Naive B cell (primary cell): Measurements from ENCODE around the gene SNTA1. TPM values are rescaled to one million over a fixed set of nuclear protein-coding genes. Genes with fewer than 3 reads are reported as not detected.
"Not testable (repeated sequence)": the region's sequence is repeated elsewhere in the genome, so short reads cannot be mapped to it uniquely, and the experiment has no call there.

ENCODE experiments used
- ATAC-seq, 2 donors: fragments of 150-1000 bp; cut with Tn5 transposase; 2 replicates each; pipeline ENCODE4 v1.10.0; 2021; ENCODE audit warnings: low read depth in 2 of 2, mild to moderate bottlenecking in 2 of 2, moderate library complexity in 2 of 2
- DNase-seq: peaks from one replicate; pipeline ENCODE4 v3.0.0; 2022
- H3K27ac Mint-ChIP-seq, 6 donors: one replicate each; pipeline ENCODE4 v1.8.0; 2020 to 2022; ENCODE audit warnings: mild to moderate bottlenecking in 6 of 6, mixed read lengths in 6 of 6, moderate library complexity in 5 of 6, inconsistent platforms in 2 of 6
- H3K27me3 Mint-ChIP-seq, 3 donors: one replicate each; pipeline ENCODE4 v1.8.0; 2021 to 2022; ENCODE audit warnings: mixed read lengths in 3 of 3, mild to moderate bottlenecking in 1 of 3
- H3K36me3 Mint-ChIP-seq, 2 donors: one replicate each; pipeline ENCODE4 v1.8.0; 2020 to 2022; ENCODE audit warnings: mixed read lengths in 2 of 2, inconsistent platforms in 1 of 2, mild to moderate bottlenecking in 1 of 2
- H3K4me1 Mint-ChIP-seq, 3 donors: one replicate each; pipeline ENCODE4 v1.8.0; 2020 to 2022; ENCODE audit warnings: mixed read lengths in 3 of 3, inconsistent platforms in 1 of 3, mild to moderate bottlenecking in 1 of 3, moderate library complexity in 1 of 3
- H3K4me3 Mint-ChIP-seq, 8 donors: one replicate each; pipeline ENCODE4 v1.8.0; 2020 to 2022; ENCODE audit warnings: mild to moderate bottlenecking in 8 of 8, mixed read lengths in 8 of 8, moderate library complexity in 8 of 8, inconsistent platforms in 2 of 8
- H3K9me3 Mint-ChIP-seq, 7 donors: one replicate each; pipeline ENCODE4 v1.8.0; 2020 to 2022; ENCODE audit warnings: mixed read lengths in 7 of 7, mild to moderate bottlenecking in 5 of 7, inconsistent platforms in 2 of 7, moderate library complexity in 1 of 7
- polyA plus RNA-seq, 6 donors: library from polyadenylated mRNA; unstranded; fragments of 300-500 nt; fragmentation: Illumina TruSeq; gene quantifications; one replicate each; pipeline ENCODE4 v1.2.3, GENCODE V29; 2021; ENCODE audit warnings: low read depth in 6 of 6

Gene SNTA1
- polyA plus RNA-seq, 6 donors from 2014 or later = 3.1 to 6.0 (median 3.9) TPM

GRCh38 chr20:33475381-33476152 lies 32.0 kb upstream of the SNTA1 start:
- Mint-ChIP-seq H3K4me1 (peaks cover 14 to 19% (median 17%) of the 10 kb centered on the region in 3 donors), H3K27me3 (no peaks in the 10 kb centered on the region), H3K4me3 (peak overlapping the region in 5 of 8 donors; percentile 28 to 60 (median 50)), H3K27ac (peak overlapping the region in 3 of 6 donors; percentile 49 to 88 (median 52)), H3K36me3 (no peaks in the 10 kb centered on the region), H3K9me3 (no peaks in the 10 kb centered on the region)
- no peak for ATAC-seq
- no peak for DNase-seq

GRCh38 chr20:33474963-33475362 lies 31.4 kb upstream of the SNTA1 start:
- no peak for DNase-seq
- ATAC-seq = no peak
- no peak overlapping the region for H3K27ac Mint-ChIP-seq
- no peaks in the 10 kb centered on the region for H3K27me3 Mint-ChIP-seq
- no peaks in the 10 kb centered on the region for H3K36me3 Mint-ChIP-seq
- peak overlapping the region in 1 of 8 donors; percentile 68 for H3K4me3 Mint-ChIP-seq
- H3K9me3 Mint-ChIP-seq = no peaks in the 10 kb centered on the region
- H3K4me1 Mint-ChIP-seq = peaks cover 14 to 19% (median 17%) of the 10 kb centered on the region in 3 donors

- no peak for DNase-seq
- no peaks in the 10 kb centered on the region for H3K36me3 Mint-ChIP-seq
- H3K4me1 Mint-ChIP-seq = peaks cover 14 to 19% (median 14%) of the 10 kb centered on the region in 3 donors
- no peaks in the 10 kb centered on the region for H3K27me3 Mint-ChIP-seq
- ATAC-seq = no peak
- H3K27ac Mint-ChIP-seq = no peak overlapping the region
- no peak overlapping the region for H3K4me3 Mint-ChIP-seq
- no peaks in the 10 kb centered on the region for H3K9me3 Mint-ChIP-seq
These were observed 30.7 kb upstream of the SNTA1 start for GRCh38 chr20:33474097-33474873.

GRCh38 chr20:33472868-33473435 lies 29.4 kb upstream of the SNTA1 start:
- Mint-ChIP-seq H3K4me3 (no peak overlapping the region), H3K27ac (peak overlapping the region in 1 of 6 donors; percentile 47), H3K4me1 (peaks cover 11 to 16% (median 14%) of the 10 kb centered on the region in 3 donors), H3K27me3 (no peaks in the 10 kb centered on the region), H3K9me3 (no peaks in the 10 kb centered on the region), H3K36me3 (no peaks in the 10 kb centered on the region)
- DNase-seq = no peak
- no peak for ATAC-seq

GRCh38 chr20:33470866-33471265 lies 27.3 kb upstream of the SNTA1 start:
- H3K36me3 Mint-ChIP-seq = no peaks in the 10 kb centered on the region
- no peaks in the 10 kb centered on the region for H3K27me3 Mint-ChIP-seq
- H3K9me3 Mint-ChIP-seq = no peaks in the 10 kb centered on the region
- ATAC-seq (no peak), DNase-seq (no peak)
- peak overlapping the region in 2 of 6 donors; percentile 27 to 47 for H3K27ac Mint-ChIP-seq
- H3K4me3 Mint-ChIP-seq = no peak overlapping the region
- H3K4me1 Mint-ChIP-seq = peaks cover 7 to 19% (median 16%) of the 10 kb centered on the region in 3 donors

GRCh38 chr20:33470457-33470856 lies 26.9 kb upstream of the SNTA1 start:
- peaks cover 7 to 19% (median 16%) of the 10 kb centered on the region in 3 donors for H3K4me1 Mint-ChIP-seq
- no peaks in the 10 kb centered on the region for H3K9me3 Mint-ChIP-seq

GRCh38 chr20:33466303-33466646 lies 22.7 kb upstream of the SNTA1 start:
- H3K4me1 Mint-ChIP-seq = peaks cover 17 to 30% (median 26%) of the 10 kb centered on the region in 3 donors
- H3K4me3 Mint-ChIP-seq = peak overlapping the region in 5 of 8 donors; percentile 19 to 84 (median 53)
- DNase-seq (peak; percentile 31), ATAC-seq (peak; percentile 74 to 78)
- peak overlapping the region in 5 of 6 donors; percentile 4 to 92 (median 80) for H3K27ac Mint-ChIP-seq
- no peaks in the 10 kb centered on the region for H3K27me3 Mint-ChIP-seq
- H3K9me3 Mint-ChIP-seq = no peaks in the 10 kb centered on the region
- H3K36me3 Mint-ChIP-seq = no peaks in the 10 kb centered on the region

More at GRCh38 chr20:33470457-33470856, 26.9 kb upstream of the SNTA1 start:
- Mint-ChIP-seq H3K27ac (peak overlapping the region in 1 of 6 donors; percentile 47), H3K36me3 (no peaks in the 10 kb centered on the region), H3K27me3 (no peaks in the 10 kb centered on the region), H3K4me3 (no peak overlapping the region)
- no peak for DNase-seq
- no peak for ATAC-seq

GRCh38 chr20:33465481-33466302 lies 22.1 kb upstream of the SNTA1 start:
- ATAC-seq = peak; percentile 77 to 80
- Mint-ChIP-seq H3K27me3 (no peaks in the 10 kb centered on the region), H3K4me1 (peaks cover 17 to 35% (median 26%) of the 10 kb centered on the region in 3 donors), H3K4me3 (peak overlapping the region in 7 of 8 donors; percentile 19 to 84 (median 61)), H3K27ac (peak overlapping the region in 5 of 6 donors; percentile 4 to 92 (median 80)), H3K9me3 (no peaks in the 10 kb centered on the region), H3K36me3 (no peaks in the 10 kb centered on the region)
- peak; percentile 19 for DNase-seq

- peak overlapping the region in 4 of 8 donors; percentile 34 to 83 (median 54) for H3K4me3 Mint-ChIP-seq
- not testable (repeated sequence) for H3K9me3 Mint-ChIP-seq, ATAC-seq, H3K36me3 Mint-ChIP-seq, DNase-seq, H3K27me3 Mint-ChIP-seq
- peak overlapping the region in 3 of 6 donors; percentile 37 to 81 (median 38) for H3K27ac Mint-ChIP-seq
- peaks cover 17 to 36% (median 26%) of the 10 kb centered on the region in 3 donors for H3K4me1 Mint-ChIP-seq
These were observed 21.2 kb upstream of the SNTA1 start for GRCh38 chr20:33464759-33465158.

- no peaks in the 10 kb centered on the region for H3K27me3 Mint-ChIP-seq
- H3K4me1 Mint-ChIP-seq = peaks cover 17 to 36% (median 26%) of the 10 kb centered on the region in 3 donors
- no peaks in the 10 kb centered on the region for H3K36me3 Mint-ChIP-seq
- peak overlapping the region in 1 of 8 donors; percentile 7 for H3K4me3 Mint-ChIP-seq
- ATAC-seq (no peak), DNase-seq (no peak)
- no peaks in the 10 kb centered on the region for H3K9me3 Mint-ChIP-seq
- peak overlapping the region in 3 of 6 donors; percentile 54 to 94 (median 84) for H3K27ac Mint-ChIP-seq
These were observed 20.0 kb upstream of the SNTA1 start for GRCh38 chr20:33463332-33464101.

GRCh38 chr20:33460711-33461110 lies 17.1 kb upstream of the SNTA1 start:
- H3K4me3 Mint-ChIP-seq = no peak overlapping the region
- H3K36me3 Mint-ChIP-seq = no peaks in the 10 kb centered on the region
- ATAC-seq (no peak), DNase-seq (no peak)
- no peaks in the 10 kb centered on the region for H3K9me3 Mint-ChIP-seq
- peaks cover 14 to 26% (median 17%) of the 10 kb centered on the region in 3 donors for H3K4me1 Mint-ChIP-seq
- no peaks in the 10 kb centered on the region for H3K27me3 Mint-ChIP-seq
- H3K27ac Mint-ChIP-seq = peak overlapping the region in 3 of 6 donors; percentile 14 to 80 (median 62)

- no peak overlapping the region for H3K4me3 Mint-ChIP-seq
- H3K27ac Mint-ChIP-seq = no peak overlapping the region
- no peaks in the 10 kb centered on the region for H3K36me3 Mint-ChIP-seq
- H3K9me3 Mint-ChIP-seq = no peaks in the 10 kb centered on the region
- H3K27me3 Mint-ChIP-seq = no peaks in the 10 kb centered on the region
- DNase-seq (no peak), ATAC-seq (no peak)
- H3K4me1 Mint-ChIP-seq = peaks cover 3 to 15% (median 7%) of the 10 kb centered on the region in 3 donors
These were observed 16.0 kb upstream of the SNTA1 start for GRCh38 chr20:33459599-33459998.
